ENCODE data around the gene SORCS2.

The SORCS2 gene

GRCh38 chr4:7565483-7565882, 373.1 kb downstream of the SORCS2 start:
- TF ChIP-seq, protein P1, sequence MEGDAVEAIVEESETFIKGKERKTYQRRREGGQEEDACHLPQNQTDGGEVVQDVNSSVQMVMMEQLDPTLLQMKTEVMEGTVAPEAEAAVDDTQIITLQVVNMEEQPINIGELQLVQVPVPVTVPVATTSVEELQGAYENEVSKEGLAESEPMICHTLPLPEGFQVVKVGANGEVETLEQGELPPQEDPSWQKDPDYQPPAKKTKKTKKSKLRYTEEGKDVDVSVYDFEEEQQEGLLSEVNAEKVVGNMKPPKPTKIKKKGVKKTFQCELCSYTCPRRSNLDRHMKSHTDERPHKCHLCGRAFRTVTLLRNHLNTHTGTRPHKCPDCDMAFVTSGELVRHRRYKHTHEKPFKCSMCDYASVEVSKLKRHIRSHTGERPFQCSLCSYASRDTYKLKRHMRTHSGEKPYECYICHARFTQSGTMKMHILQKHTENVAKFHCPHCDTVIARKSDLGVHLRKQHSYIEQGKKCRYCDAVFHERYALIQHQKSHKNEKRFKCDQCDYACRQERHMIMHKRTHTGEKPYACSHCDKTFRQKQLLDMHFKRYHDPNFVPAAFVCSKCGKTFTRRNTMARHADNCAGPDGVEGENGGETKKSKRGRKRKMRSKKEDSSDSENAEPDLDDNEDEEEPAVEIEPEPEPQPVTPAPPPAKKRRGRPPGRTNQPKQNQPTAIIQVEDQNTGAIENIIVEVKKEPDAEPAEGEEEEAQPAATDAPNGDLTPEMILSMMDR (IDR thresholded peaks at IDR 0.05; ENCODE audit: extremely low read depth, missing control alignments): no peak
- DNase-seq (ENCODE audit: low spot score): no peak

DNA sequence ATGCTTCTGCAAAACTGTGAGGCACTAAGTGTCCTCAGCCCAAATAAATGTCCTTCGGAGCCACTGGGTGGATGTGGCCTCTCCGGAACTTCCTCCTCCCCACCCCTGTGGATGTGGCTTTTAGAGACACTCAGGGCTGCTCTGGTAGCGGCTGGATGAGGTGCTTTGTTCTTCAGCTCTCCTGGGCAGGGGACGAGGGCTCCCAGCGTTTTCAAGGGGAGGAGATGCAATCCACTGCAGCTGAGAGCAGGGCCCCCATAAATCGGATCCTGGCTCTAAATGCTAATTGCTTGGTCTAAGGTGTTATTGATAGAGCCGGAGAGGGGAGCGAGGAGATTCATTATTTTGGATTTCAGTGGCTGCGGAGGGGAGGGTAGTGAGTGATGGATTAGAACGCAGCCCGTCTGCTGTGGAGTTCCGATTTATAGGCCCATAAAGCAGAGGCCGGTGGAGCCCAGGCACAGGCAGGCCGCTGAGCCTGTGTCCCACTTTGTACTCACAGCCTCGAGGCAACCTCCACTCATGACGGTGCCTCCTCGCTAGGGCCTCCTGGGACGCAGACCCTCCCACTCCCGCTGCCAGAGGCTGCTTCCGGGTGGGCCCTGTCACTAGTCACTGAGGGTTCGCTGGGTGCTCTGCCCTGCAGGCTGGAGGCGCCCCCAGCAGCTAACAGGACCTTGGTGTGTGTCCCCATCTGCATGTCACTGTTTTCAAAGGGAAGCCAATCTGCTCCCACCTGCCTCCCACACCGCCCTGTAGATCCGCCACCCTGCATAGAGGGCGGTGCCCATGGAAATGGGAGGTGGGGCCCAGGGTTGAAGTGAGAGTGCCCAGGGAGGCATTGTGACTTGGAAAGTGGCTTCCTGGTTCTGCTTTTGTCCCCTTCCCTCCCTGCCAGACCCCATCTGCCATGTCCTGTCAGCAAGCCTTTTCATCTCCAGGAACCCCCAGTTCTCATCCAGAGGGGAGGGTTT, 377.8 kb downstream of the SORCS2 start:
- TF ChIP-seq, protein P1 (IDR thresholded peaks at IDR 0.05; ENCODE audit: extremely low read depth, missing control alignments): no peak
- no peak for DNase-seq (ENCODE audit: low spot score)

GRCh38 chr4:7571001-7571400, 378.7 kb downstream of the SORCS2 start:
- DNase-seq (ENCODE audit: low spot score): no peak

DNA sequence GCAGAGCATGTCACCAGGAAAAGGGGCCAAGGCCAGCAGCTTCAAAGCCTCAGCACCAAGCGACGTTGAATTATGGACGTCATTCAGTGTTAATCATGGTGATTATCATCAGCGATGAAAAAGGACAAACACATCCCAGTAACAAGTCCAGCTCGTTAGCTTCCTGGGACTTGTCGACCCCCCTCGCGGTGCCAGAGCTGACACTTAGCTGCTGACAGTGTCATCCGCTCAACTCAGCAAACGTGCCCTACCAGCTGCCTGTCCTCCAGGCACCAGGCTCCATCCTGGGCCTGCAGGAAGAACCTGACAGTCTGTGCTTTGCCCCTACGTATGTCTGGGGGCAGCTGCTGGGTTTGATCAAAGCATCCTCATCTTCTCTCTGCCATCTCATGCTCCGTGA, 379.4 kb downstream of the SORCS2 start:
- no peak for DNase-seq (ENCODE audit: low spot score)
- TF ChIP-seq, protein P1 (IDR thresholded peaks at IDR 0.05; ENCODE audit: extremely low read depth, missing control alignments): no peak

More at GRCh38 chr4:7571001-7571400, 378.7 kb downstream of the SORCS2 start:
- TF ChIP-seq, protein P1 (IDR thresholded peaks at IDR 0.05; ENCODE audit: extremely low read depth, missing control alignments): no peak

DNA sequence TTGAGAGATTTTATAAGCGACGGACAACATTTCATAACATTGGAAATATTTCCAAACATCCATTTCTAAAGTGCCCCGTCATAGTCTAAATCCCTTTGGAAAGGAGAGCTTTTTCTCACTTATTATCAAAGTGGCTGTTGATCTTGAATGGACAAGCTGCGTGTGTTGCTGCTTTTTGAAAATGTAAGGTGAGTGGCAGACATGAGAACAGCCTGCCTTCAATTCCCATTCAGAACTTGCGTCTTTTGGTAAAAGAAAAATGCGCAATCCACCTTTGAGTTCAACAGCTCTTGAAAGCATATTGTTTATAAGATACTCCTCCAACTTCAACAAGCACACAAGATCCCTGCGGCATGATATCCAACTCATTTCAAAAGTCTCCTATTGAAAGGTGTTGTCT, 380.6 kb downstream of the SORCS2 start:
- TF ChIP-seq, protein P1 (IDR thresholded peaks at IDR 0.05; ENCODE audit: extremely low read depth, missing control alignments): no peak
- DNase-seq (ENCODE audit: low spot score): no peak

- no peak for DNase-seq (ENCODE audit: low spot score)
These were observed 381.3 kb downstream of the SORCS2 start for GRCh38 chr4:7573576-7574091.

More at GRCh38 chr4:7573576-7574091, 381.3 kb downstream of the SORCS2 start:
- TF ChIP-seq, protein P1 (IDR thresholded peaks at IDR 0.05; ENCODE audit: extremely low read depth, missing control alignments): no peak

Data from GM20000 (cell line).